ENCODE measurements around the gene WWTR1.

The WWTR1 gene

DNA sequence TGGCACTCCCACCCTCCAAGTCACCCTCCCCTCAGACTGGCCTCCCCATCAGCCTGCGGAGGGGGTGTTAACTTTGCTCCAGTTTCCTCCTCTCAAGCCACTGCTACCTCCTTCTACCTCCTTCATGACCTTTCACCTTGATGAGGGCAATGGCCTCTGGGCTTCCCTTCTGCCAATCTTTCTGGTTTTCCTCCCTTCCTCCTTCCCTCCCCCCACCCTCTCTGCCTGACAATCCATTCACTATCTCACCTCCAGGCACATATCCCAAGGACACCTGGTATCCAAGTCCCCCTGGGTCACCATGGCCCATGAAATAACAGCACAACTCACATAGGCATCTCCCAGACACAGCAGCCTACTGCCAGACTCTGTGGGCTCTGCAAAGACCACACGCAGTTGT is 80.0 kb downstream of the WWTR1 start:
- WGBS, result 73% methylated on average over 2 of the region's 2 CpGs
- H3K36me3 ChIP-seq (ENCODE audit: insufficient read depth, low read length), result no peaks in the 10 kb centered on the region
- H3K4me1 ChIP-seq (ENCODE audit: insufficient read depth, low read length), result peaks cover 61% of the 10 kb centered on the region
- no peak overlapping the region for H3K4me3 ChIP-seq (ENCODE audit: low read length)
- peaks cover 2% of the 10 kb centered on the region; the same call in 1 of the 2 replicates for H3K27me3 ChIP-seq (ENCODE audit: insufficient read depth, low read length)
- no peak overlapping the region for H3K27ac ChIP-seq (ENCODE audit: low read depth, low read length)
- no peak overlapping the region for H3K9ac ChIP-seq (ENCODE audit: low read depth, low read length)
- H3K9me3 ChIP-seq (ENCODE audit: insufficient read depth, low read depth, low read length), result no peaks in the 10 kb centered on the region

DNA sequence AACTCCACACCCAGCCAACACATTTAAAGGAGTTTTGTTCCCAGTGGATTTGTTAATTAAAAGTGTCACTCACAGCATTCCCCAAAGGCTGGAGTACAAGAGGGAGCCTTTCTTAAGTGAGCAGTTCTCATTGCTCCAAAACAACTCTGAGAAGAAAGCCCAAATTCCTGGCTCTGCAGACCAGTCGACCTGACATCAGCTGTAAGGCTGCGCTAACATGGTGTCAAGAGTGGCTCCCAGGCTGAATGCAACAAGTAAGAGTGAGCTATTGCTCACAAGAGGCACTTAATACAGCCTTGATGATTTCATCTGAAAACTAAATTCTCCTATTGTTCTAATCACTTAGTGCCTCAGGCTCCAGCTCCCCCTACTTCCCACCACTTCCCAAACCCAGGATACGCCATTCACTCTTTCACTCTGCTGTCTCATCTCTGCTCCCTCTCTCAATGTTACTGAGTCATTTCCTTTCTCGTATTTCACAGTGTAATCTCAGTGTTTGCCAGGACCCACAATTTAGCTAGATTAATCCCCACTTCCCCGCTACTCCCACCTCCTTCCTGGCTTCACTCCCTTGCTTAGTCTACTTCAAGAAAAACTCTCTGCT is 81.8 kb downstream of the WWTR1 start:
- peaks cover 2% of the 10 kb centered on the region; the same call in 1 of the 2 replicates for H3K27me3 ChIP-seq (ENCODE audit: insufficient read depth, low read length)
- H3K4me3 ChIP-seq (ENCODE audit: low read length), result no peak overlapping the region
- peaks cover 51% of the 10 kb centered on the region for H3K4me1 ChIP-seq (ENCODE audit: insufficient read depth, low read length)
- peak overlapping the region; percentile 46 for H3K27ac ChIP-seq (ENCODE audit: low read depth, low read length)
- peak overlapping the region; percentile 37; the same call in 1 of the 2 replicates for H3K9ac ChIP-seq (ENCODE audit: low read depth, low read length)
- 34% methylated on average over 5 of the region's 5 CpGs for WGBS
- H3K9me3 ChIP-seq (ENCODE audit: insufficient read depth, low read depth, low read length), result no peaks in the 10 kb centered on the region
- H3K36me3 ChIP-seq (ENCODE audit: insufficient read depth, low read length), result peaks cover 16% of the 10 kb centered on the region

GRCh38 chr3:149575213-149575960 is 82.4 kb downstream of the WWTR1 start:
- Histone ChIP-seq H3K4me3 (ENCODE audit: low read length) (no peak overlapping the region), H3K4me1 (ENCODE audit: insufficient read depth, low read length) (peaks cover 47% of the 10 kb centered on the region), H3K36me3 (ENCODE audit: insufficient read depth, low read length) (peaks cover 20% of the 10 kb centered on the region), H3K9me3 (ENCODE audit: insufficient read depth, low read depth, low read length) (no peaks in the 10 kb centered on the region), H3K27ac (ENCODE audit: low read depth, low read length) (peak overlapping the region; percentile 46), H3K27me3 (ENCODE audit: insufficient read depth, low read length) (peaks cover 2% of the 10 kb centered on the region; the same call in 1 of the 2 replicates), H3K9ac (ENCODE audit: low read depth, low read length) (peak overlapping the region; percentile 37; the same call in 1 of the 2 replicates)
- 54% methylated on average over 7 of the region's 7 CpGs for WGBS

DNA sequence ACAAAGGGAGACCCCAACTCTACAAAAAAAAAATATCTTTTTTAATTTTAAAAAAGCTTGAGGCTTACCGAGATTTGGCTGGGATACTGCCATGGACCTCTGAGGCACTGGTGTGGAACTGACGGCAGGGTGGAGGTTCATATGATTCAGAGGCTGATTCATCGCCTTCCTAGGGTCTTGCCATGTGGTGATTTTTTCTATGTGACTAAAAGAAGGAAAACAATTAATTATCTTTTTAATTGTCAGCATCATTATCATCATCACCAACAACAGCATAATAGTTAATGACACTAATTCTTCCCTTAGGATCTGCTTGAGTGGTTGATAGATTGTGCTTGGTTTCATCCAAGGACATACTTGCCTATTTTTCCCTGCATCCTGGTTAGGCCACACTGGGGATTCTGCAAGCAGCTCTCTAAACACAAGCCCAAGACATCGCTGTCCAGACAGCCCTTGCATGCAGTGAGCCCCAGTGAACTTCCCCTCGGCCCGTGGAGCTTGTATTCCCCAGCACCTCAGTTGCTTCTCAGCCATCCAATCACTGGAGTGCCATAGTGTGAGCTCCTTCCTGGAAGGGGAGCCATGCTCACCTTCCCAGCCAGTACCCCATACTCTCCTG is 84.9 kb downstream of the WWTR1 start:
- Histone ChIP-seq H3K27ac (ENCODE audit: low read depth, low read length) (no peak overlapping the region), H3K9me3 (ENCODE audit: insufficient read depth, low read depth, low read length) (no peaks in the 10 kb centered on the region), H3K36me3 (ENCODE audit: insufficient read depth, low read length) (peaks cover 26% of the 10 kb centered on the region), H3K4me3 (ENCODE audit: low read length) (no peak overlapping the region), H3K27me3 (ENCODE audit: insufficient read depth, low read length) (peaks cover 2% of the 10 kb centered on the region; the same call in 1 of the 2 replicates), H3K9ac (ENCODE audit: low read depth, low read length) (no peak overlapping the region), H3K4me1 (ENCODE audit: insufficient read depth, low read length) (peaks cover 42% of the 10 kb centered on the region)
- WGBS, result 92% methylated on average over 6 of the region's 6 CpGs

GRCh38 chr3:149571381-149571780 is 86.4 kb downstream of the WWTR1 start:
- H3K4me3 ChIP-seq (ENCODE audit: low read length), result no peak overlapping the region
- H3K27me3 ChIP-seq (ENCODE audit: insufficient read depth, low read length), result peaks cover 2% of the 10 kb centered on the region; the same call in 1 of the 2 replicates
- H3K4me1 ChIP-seq (ENCODE audit: insufficient read depth, low read length), result peaks cover 29% of the 10 kb centered on the region
- H3K9ac ChIP-seq (ENCODE audit: low read depth, low read length), result no peak overlapping the region
- H3K9me3 ChIP-seq (ENCODE audit: insufficient read depth, low read depth, low read length), result no peaks in the 10 kb centered on the region
- no peak overlapping the region for H3K27ac ChIP-seq (ENCODE audit: low read depth, low read length)
- 89% methylated on average over 1 of the region's 2 CpGs for WGBS
- H3K36me3 ChIP-seq (ENCODE audit: insufficient read depth, low read length), result peaks cover 26% of the 10 kb centered on the region

DNA sequence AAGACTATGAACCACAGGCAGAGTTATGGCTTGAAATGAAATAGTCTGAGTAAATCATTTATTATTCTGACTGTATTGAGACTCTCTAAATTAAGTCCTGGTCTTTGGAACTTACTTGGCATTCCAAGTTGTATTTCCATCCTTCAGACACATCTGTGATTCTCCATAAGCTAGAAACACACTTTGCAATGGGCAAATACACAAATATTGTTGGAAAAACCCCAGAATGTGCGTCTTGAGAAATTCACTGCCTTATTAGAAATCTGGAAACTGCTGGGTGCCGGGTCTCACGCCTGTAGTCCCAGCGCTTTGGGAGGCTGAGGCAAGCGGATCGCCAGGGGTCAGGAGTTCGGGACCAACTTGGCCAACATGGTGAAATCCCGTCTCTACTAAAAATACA is 87.8 kb downstream of the WWTR1 start:
- Histone ChIP-seq H3K4me3 (ENCODE audit: low read length) (no peak overlapping the region), H3K27me3 (ENCODE audit: insufficient read depth, low read length) (peaks cover 2% of the 10 kb centered on the region; the same call in 1 of the 2 replicates), H3K36me3 (ENCODE audit: insufficient read depth, low read length) (peaks cover 26% of the 10 kb centered on the region), H3K4me1 (ENCODE audit: insufficient read depth, low read length) (peaks cover 15% of the 10 kb centered on the region), H3K9ac (ENCODE audit: low read depth, low read length) (no peak overlapping the region), H3K27ac (ENCODE audit: low read depth, low read length) (no peak overlapping the region), H3K9me3 (ENCODE audit: insufficient read depth, low read depth, low read length) (no peaks in the 10 kb centered on the region)
- WGBS, result 97% methylated on average over 8 of the region's 8 CpGs

GRCh38 chr3:149567381-149567780 is 90.4 kb downstream of the WWTR1 start:
- no peaks in the 10 kb centered on the region for H3K27me3 ChIP-seq (ENCODE audit: insufficient read depth, low read length)
- H3K4me1 ChIP-seq (ENCODE audit: insufficient read depth, low read length), result peaks cover 16% of the 10 kb centered on the region
- H3K36me3 ChIP-seq (ENCODE audit: insufficient read depth, low read length), result peaks cover 22% of the 10 kb centered on the region
- no peak overlapping the region for H3K27ac ChIP-seq (ENCODE audit: low read depth, low read length)
- H3K9ac ChIP-seq (ENCODE audit: low read depth, low read length), result no peak overlapping the region
- H3K9me3 ChIP-seq (ENCODE audit: insufficient read depth, low read depth, low read length), result no peaks in the 10 kb centered on the region
- 95% methylated on average over 2 of the region's 2 CpGs for whole genome bisulfite sequencing
- no peak overlapping the region for H3K4me3 ChIP-seq (ENCODE audit: low read length)

DNA sequence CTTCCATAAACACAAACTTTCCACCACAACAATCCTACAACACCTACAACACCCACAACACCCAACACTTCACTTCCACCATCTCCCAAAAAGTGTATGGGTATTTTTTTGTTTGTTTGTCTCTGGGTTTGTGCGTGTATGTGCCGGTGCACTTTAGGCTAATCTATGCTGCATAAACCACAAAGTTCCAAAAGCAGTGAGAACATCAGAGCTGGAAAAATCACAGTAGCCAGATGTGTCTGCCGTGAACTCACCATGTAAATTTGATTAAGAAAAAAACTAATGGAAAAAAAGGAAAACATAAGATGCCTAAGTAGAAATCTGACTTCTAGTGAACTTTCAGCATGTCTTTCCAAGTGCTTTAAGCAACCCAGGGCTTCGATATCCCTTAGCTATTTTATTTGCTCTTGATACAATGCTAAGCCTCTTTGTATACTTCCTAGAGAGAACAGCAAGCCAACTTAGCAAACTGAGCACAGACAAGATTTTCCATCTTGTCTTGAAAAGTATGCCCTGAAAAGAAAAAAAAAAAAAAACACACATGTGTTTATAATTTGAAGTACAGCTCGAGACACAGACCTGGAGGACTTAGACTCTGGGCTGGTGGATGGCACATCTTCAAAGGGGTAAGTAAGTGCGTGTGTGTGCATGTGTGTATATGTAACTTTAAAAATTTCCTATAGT is 91.4 kb downstream of the WWTR1 start:
- Histone ChIP-seq H3K9ac (ENCODE audit: low read depth, low read length) (no peak overlapping the region), H3K27ac (ENCODE audit: low read depth, low read length) (no peak overlapping the region), H3K27me3 (ENCODE audit: insufficient read depth, low read length) (no peaks in the 10 kb centered on the region), H3K4me1 (ENCODE audit: insufficient read depth, low read length) (peaks cover 17% of the 10 kb centered on the region), H3K4me3 (ENCODE audit: low read length) (no peak overlapping the region), H3K9me3 (ENCODE audit: insufficient read depth, low read depth, low read length) (no peaks in the 10 kb centered on the region), H3K36me3 (ENCODE audit: insufficient read depth, low read length) (peaks cover 13% of the 10 kb centered on the region; the same call in 1 of the 2 replicates)
- 93% methylated on average over 6 of the region's 6 CpGs for WGBS

- H3K9me3 ChIP-seq (ENCODE audit: insufficient read depth, low read depth, low read length), result no peaks in the 10 kb centered on the region
- H3K9ac ChIP-seq (ENCODE audit: low read depth, low read length), result no peak overlapping the region
- no peak overlapping the region for H3K27ac ChIP-seq (ENCODE audit: low read depth, low read length)
- 90% methylated on average over 2 of the region's 2 CpGs for WGBS
- peaks cover 28% of the 10 kb centered on the region for H3K4me1 ChIP-seq (ENCODE audit: insufficient read depth, low read length)
- no peak overlapping the region for H3K4me3 ChIP-seq (ENCODE audit: low read length)
- no peaks in the 10 kb centered on the region for H3K36me3 ChIP-seq (ENCODE audit: insufficient read depth, low read length)
- H3K27me3 ChIP-seq (ENCODE audit: insufficient read depth, low read length), result no peaks in the 10 kb centered on the region
These were observed 93.7 kb downstream of the WWTR1 start for GRCh38 chr3:149564079-149564478.

DNA sequence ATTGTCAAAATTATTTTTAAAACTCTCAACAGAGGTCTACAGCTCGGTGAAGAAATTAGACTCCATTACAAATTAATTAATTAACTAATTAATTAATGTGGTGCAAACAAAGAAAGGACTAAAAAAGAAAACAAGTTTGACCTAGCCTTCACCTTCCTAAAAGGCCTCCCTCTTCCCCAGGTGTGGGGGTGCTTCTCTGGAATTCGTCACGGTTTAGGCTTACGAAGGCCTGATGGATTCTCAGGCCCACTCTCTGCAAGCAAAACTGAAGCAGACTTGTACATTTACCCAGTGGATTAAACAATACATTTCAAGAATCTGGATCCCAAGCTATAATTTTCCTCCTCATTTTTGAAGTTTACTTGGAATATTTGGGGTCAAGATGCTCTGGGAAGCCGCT is 94.7 kb downstream of the WWTR1 start:
- H3K9me3 ChIP-seq (ENCODE audit: insufficient read depth, low read depth, low read length), result no peaks in the 10 kb centered on the region
- no peaks in the 10 kb centered on the region for H3K36me3 ChIP-seq (ENCODE audit: insufficient read depth, low read length)
- no peak overlapping the region for H3K9ac ChIP-seq (ENCODE audit: low read depth, low read length)
- WGBS, result 89% methylated on average over 4 of the region's 5 CpGs
- no peak overlapping the region for H3K4me3 ChIP-seq (ENCODE audit: low read length)
- H3K27ac ChIP-seq (ENCODE audit: low read depth, low read length), result peak overlapping the region; percentile 20; the same call in 1 of the 2 replicates
- H3K27me3 ChIP-seq (ENCODE audit: insufficient read depth, low read length), result no peaks in the 10 kb centered on the region
- H3K4me1 ChIP-seq (ENCODE audit: insufficient read depth, low read length), result peaks cover 28% of the 10 kb centered on the region

- no peak overlapping the region for H3K9ac ChIP-seq (ENCODE audit: low read depth, low read length)
- H3K27ac ChIP-seq (ENCODE audit: low read depth, low read length), result no peak overlapping the region
- no peaks in the 10 kb centered on the region for H3K27me3 ChIP-seq (ENCODE audit: insufficient read depth, low read length)
- H3K9me3 ChIP-seq (ENCODE audit: insufficient read depth, low read depth, low read length), result no peaks in the 10 kb centered on the region
- no peak overlapping the region for H3K4me3 ChIP-seq (ENCODE audit: low read length)
- 100% methylated on average over 3 of the region's 4 CpGs for WGBS
- peaks cover 38% of the 10 kb centered on the region for H3K4me1 ChIP-seq (ENCODE audit: insufficient read depth, low read length)
- H3K36me3 ChIP-seq (ENCODE audit: insufficient read depth, low read length), result no peaks in the 10 kb centered on the region
These were observed 97.2 kb downstream of the WWTR1 start for GRCh38 chr3:149560617-149561016.

Measured in HUES64 (cell line).